Dedifferentiated amniotic fluid mesenchymal stem cell (primary cell): ENCODE data around the gene LYPD3.
A peak's percentile ranks its signal among the peaks of the same experiment; 100 is the strongest.

Experiments used
- DNase-seq: peaks from one replicate; pipeline ENCODE4 v3.0.0-alpha.2; 2016; ENCODE audit errors: extremely low spot score

The LYPD3 gene

GRCh38 chr19:43430976-43431375 lies 34.4 kb downstream of the LYPD3 start:
- DNase-seq, result no peak

GRCh38 chr19:43430142-43430710 lies 35.2 kb downstream of the LYPD3 start:
- no peak for DNase-seq

GRCh38 chr19:43429395-43429794 lies 36.0 kb downstream of the LYPD3 start:
- no peak for DNase-seq

GRCh38 chr19:43425567-43426392 lies 39.6 kb downstream of the LYPD3 start:
- peak; percentile 26 for DNase-seq

GRCh38 chr19:43423779-43424178 lies 41.6 kb downstream of the LYPD3 start:
- no peak for DNase-seq

GRCh38 chr19:43422689-43423066 lies 42.7 kb downstream of the LYPD3 start:
- DNase-seq, result no peak

- no peak for DNase-seq
Measured at GRCh38 chr19:43422000-43422688, 43.3 kb downstream of the LYPD3 start.

- no peak for DNase-seq
Measured at GRCh38 chr19:43420954-43421353, 44.5 kb downstream of the LYPD3 start.

GRCh38 chr19:43416951-43417623 lies 48.3 kb downstream of the LYPD3 start:
- no peak for DNase-seq

- no peak for DNase-seq
Measured at GRCh38 chr19:43414554-43414953, 50.9 kb downstream of the LYPD3 start, which contains the start of gene TEX101. Gene TEX101, plus strand, starts transcription at chr19:43414890. Its CDS starts 1,030 bp downstream, at chr19:43415920.

GRCh38 chr19:43412441-43412840 lies 53.0 kb downstream of the LYPD3 start:
- no peak for DNase-seq
